ENCODE results near the gene MKNK2. TPM values are rescaled to one million over a fixed set of nuclear protein-coding genes. Genes with fewer than 3 reads are reported as not detected.
"Not testable (repeated sequence)": the region's sequence is repeated elsewhere in the genome, so short reads cannot be mapped to it uniquely, and the experiment has no call there.

MKNK2 gene
- total RNA-seq, 4 donors from 2014 or later = 113 to 267 (median 193) TPM

DNA sequence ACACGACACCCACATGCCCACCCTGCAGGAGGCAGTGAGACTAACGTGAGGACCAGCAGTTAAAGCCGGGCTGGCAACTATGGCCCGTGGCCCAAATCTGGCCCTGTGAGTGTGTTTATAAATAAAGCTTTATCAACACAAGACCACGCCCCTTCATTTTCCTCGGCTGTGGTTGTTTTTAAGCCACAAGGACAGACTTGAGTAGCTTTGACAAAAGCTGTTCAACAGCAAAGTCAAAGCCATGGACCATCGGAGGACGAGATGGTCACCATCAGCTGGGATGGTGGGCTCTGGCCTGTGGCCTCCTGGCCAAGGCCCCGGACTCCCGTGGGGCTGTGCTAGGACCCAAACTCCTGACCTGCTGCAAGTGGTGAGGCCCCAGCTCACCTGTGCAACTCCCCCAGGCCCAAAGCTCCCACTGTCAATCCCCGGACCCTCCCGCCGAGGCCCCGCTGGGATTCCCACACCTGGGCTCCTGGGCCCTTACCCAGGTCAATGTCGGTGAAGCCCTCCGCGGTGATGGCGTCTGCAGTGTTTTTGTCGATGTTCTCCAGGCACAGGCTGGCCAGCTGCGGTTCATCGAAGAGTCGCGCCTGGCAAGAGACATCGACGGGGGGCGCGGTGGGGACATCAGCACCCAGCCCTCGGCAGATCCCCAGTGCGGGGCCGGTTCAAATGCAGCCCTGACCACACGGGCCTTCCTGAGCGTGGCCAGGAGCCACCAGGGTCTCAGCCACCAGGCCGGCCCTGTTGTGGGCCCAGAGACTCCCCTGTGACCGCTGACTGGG is 60.6 kb downstream of the MKNK2 start:
- DNase-seq (ENCODE audit: extremely low spot score) = no peak
- no peak overlapping the region for H3K4me3 ChIP-seq
- TF ChIP-seq, protein P1, sequence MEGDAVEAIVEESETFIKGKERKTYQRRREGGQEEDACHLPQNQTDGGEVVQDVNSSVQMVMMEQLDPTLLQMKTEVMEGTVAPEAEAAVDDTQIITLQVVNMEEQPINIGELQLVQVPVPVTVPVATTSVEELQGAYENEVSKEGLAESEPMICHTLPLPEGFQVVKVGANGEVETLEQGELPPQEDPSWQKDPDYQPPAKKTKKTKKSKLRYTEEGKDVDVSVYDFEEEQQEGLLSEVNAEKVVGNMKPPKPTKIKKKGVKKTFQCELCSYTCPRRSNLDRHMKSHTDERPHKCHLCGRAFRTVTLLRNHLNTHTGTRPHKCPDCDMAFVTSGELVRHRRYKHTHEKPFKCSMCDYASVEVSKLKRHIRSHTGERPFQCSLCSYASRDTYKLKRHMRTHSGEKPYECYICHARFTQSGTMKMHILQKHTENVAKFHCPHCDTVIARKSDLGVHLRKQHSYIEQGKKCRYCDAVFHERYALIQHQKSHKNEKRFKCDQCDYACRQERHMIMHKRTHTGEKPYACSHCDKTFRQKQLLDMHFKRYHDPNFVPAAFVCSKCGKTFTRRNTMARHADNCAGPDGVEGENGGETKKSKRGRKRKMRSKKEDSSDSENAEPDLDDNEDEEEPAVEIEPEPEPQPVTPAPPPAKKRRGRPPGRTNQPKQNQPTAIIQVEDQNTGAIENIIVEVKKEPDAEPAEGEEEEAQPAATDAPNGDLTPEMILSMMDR (IDR thresholded peaks at IDR 0.05) = no peak
- no peaks in the 10 kb centered on the region for H3K9me3 ChIP-seq
- whole genome bisulfite sequencing = 97% methylated on average over 20 of the region's 34 CpGs
- no peaks in the 10 kb centered on the region for H3K27me3 ChIP-seq
- intact Hi-C loops (cut with DNase I) = no loop called here
- H3K27ac ChIP-seq (replicated peaks in 1 of 4) = no peak overlapping the region
- no peaks in the 10 kb centered on the region for H3K4me1 ChIP-seq
- peaks cover 40 to 98% (median 76%) of the 10 kb centered on the region in 4 donors for H3K36me3 ChIP-seq

DNA sequence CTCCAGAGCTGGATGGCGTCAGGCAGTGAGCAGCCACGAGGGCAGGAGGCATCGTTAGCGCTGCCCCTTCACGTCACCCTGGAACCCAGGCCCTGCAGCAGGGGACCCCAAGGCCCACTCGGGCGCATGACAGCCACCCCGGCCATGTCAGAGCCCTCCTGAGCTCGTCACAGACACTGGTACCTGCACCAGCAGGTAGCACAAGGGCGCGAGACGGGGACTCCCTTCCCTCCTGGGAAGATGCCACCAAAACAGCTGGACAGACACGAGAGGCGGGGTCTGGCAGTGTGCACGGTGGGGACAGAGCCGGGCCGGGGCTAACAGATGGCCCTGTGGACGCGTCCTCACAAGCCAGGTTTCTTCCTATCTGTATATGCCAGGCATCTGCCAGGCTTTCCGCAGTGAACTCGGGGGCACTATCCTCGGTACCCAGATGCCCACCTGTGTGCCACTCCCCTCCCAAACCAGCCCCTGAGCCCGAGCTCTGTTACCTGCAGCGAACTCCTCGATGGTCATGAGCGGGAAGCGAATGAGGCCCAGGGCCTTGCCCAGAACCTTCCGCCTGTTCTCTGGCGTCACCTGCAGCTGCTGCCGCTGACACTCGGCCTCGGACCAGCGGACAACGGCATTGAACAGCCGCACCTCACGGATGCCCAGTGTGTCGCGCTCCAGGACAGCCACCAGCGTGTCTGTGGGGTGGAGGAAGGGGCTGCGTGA is 61.4 kb downstream of the MKNK2 start:
- H3K36me3 ChIP-seq = peaks cover 40 to 98% (median 82%) of the 10 kb centered on the region in 4 donors
- H3K27me3 ChIP-seq = no peaks in the 10 kb centered on the region
- no peaks in the 10 kb centered on the region for H3K9me3 ChIP-seq
- DNase-seq (ENCODE audit: extremely low spot score) = no peak
- WGBS = 95% methylated on average over 27 of the region's 40 CpGs
- no peaks in the 10 kb centered on the region for H3K4me1 ChIP-seq
- H3K27ac ChIP-seq (replicated peaks in 1 of 4) = no peak overlapping the region
- no peak overlapping the region for H3K4me3 ChIP-seq
- intact Hi-C loops (cut with DNase I) = no loop called here
- TF ChIP-seq POLR2A (IDR thresholded peaks at IDR 0.05; ENCODE audit: low read depth) (no peak), EP300 (IDR thresholded peaks at IDR 0.05) (no peak), POLR2AphosphoS5 (IDR thresholded peaks at IDR 0.05) (no peak)
- TF ChIP-seq, protein P1 (IDR thresholded peaks at IDR 0.05) = no peak

DNA sequence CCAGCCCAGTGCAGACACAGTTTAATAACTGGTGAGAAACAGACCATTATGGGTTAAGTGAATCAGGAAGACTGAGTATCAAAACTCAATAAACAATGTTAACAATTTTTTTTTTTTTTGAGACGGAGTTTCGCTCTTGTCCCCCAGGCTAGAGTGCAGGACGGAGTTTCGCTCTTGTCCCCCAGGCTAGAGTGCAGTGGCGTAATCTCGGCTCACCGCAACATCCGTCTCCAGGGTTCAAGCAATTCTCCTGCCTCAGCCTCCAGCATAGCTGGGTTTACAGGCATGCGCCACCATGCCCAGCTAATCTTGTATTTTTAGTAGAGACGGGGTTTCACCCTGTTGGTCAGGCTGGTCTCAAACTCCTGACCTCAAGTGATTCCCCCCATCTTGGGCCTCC is 62.6 kb downstream of the MKNK2 start:
- H3K4me3 ChIP-seq; H3K4me1 ChIP-seq; DNase-seq (ENCODE audit: extremely low spot score); intact Hi-C loops (cut with DNase I); H3K27ac ChIP-seq (replicated peaks in 1 of 4); H3K27me3 ChIP-seq; H3K9me3 ChIP-seq: not testable (repeated sequence)
- H3K36me3 ChIP-seq = peaks cover 40 to 98% (median 84%) of the 10 kb centered on the region in 4 donors
- 87% methylated on average over 10 of the region's 10 CpGs for WGBS

Small RNAs within 50 kb of the gene (small RNA-seq; reads per million reads assigned to genes)
- 0 reads per million in 3 donors for gene AC007136.1

Other genes starting within 250 kb of the MKNK2 start
- under 1 TPM; 0.19 to 0.92 (median 0.66) TPM for gene ATP8B3, start 239.0 kb downstream of the MKNK2 start, total RNA-seq
- gene REXO1, start 202.8 kb downstream of the MKNK2 start, total RNA-seq = 10 to 100 TPM; 16.2 to 36.0 (median 26.1) TPM
- gene KLF16, start 187.7 kb downstream of the MKNK2 start, total RNA-seq = 10 to 100 TPM in 1 of 4 donors, 1 to 10 TPM in 3; 2.5 to 10.8 (median 8.5) TPM
- gene ABHD17A, start 165.7 kb downstream of the MKNK2 start, total RNA-seq = 100 to 1,000 TPM in 2 of 4 donors, 10 to 100 TPM in 2; 89.7 to 125 (median 102) TPM
- 1 to 10 TPM; 3.8 to 5.6 (median 4.4) TPM for gene ADAT3, start 145.8 kb downstream of the MKNK2 start, total RNA-seq
- 10 to 100 TPM; 26.6 to 76.5 (median 59.3) TPM for gene SCAMP4, start 145.8 kb downstream of the MKNK2 start, total RNA-seq
- gene CSNK1G2, start 110.1 kb downstream of the MKNK2 start, total RNA-seq = 10 to 100 TPM; 34.1 to 52.6 (median 48.5) TPM
- 100 to 1,000 TPM in 1 of 4 donors, 10 to 100 TPM in 3; 52.8 to 137 (median 77.1) TPM for gene BTBD2, start 35.5 kb downstream of the MKNK2 start, total RNA-seq
- gene MOB3A, start 45.1 kb upstream of the MKNK2 start, total RNA-seq = 10 to 100 TPM; 43.6 to 85.2 (median 56.3) TPM
- 1 to 10 TPM; 1.9 to 6.0 (median 3.9) TPM for gene IZUMO4, start 45.7 kb upstream of the MKNK2 start, total RNA-seq
- 100 to 1,000 TPM in 2 of 4 donors, 10 to 100 TPM in 2; 76.0 to 156 (median 93.7) TPM for gene AP3D1, start 100.3 kb upstream of the MKNK2 start, total RNA-seq
- gene DOT1L, start 112.7 kb upstream of the MKNK2 start, total RNA-seq = 10 to 100 TPM; 10.8 to 13.2 (median 12.0) TPM
- gene PLEKHJ1, start 185.1 kb upstream of the MKNK2 start, total RNA-seq = 10 to 100 TPM; 41.9 to 69.8 (median 55.3) TPM
- gene SF3A2, start 185.6 kb upstream of the MKNK2 start, total RNA-seq = 10 to 100 TPM; 29.5 to 56.9 (median 35.3) TPM
- gene AMH, start 198.1 kb upstream of the MKNK2 start, total RNA-seq = 1 to 10 TPM in 3 of 4 donors, under 1 TPM in 1; 0.50 to 3.7 (median 1.3) TPM
- not detected for gene JSRP1, start 205.2 kb upstream of the MKNK2 start, total RNA-seq
- gene PEAK3, start 230.9 kb upstream of the MKNK2 start, total RNA-seq = 1 to 10 TPM in 3 of 4 donors, under 1 TPM in 1; 0.78 to 2.3 (median 1.3) TPM